Stimulated activated CD4-positive, alpha-beta T cell treated with anti-CD3 and anti-CD28 coated beads, Interleukin-1b, Interleukin-23, amount 100 ng/mL, for 24 hours (primary cell): ENCODE data around the gene TMEM100.

Experiments used
- DNase-seq, 4 experiments: peaks; one replicate each; pipeline ENCODE4 v3.0.0-alpha.2; 2020; ENCODE audit warnings: low read depth in 4 of 4, low spot score in 1 of 4

Gene TMEM100

DNA sequence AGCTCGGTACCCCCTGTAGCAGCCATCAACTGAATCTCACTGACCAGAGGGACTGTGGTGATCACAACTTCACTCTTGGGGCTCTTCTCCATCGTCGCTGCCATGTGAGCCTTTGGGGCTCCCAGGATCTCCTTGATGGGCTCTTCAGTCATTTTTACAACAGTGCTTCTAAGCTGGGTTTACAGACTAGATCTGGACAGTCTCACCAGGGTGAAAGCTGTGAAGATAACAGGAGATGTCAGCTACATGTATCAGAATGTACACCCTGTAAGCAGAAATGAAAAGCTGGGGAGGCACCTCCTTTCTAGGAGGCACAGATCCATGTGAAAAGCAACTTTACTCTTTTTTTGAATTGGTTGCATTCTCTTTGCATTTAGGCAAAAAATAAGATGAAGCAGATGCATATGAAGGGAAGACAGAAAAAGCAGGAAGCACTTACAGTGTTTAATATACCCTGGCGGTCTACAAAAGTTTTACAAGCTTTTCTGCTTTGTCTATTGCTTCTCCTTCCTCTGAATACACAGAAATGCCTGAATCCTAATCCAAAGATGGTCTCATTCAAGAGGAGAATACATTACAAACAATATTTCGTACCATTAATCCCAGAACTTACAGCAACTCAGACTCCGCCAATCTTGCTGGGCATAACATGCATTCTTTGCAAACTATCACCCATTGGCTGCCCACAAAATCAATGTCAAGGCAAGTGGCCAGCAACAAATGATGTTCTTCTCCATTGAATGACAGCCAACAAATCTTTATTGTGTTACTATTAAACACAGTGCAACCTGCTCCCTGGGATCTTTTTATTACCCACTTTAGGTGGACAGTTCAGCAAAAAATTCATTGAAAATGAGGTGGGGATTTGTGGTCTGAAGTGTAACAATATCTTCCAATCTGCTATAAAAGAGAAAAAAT is 1.5 kb downstream of the TMEM100 start:
- no peak for DNase-seq

GRCh38 chr17:55717898-55718735 is 4.5 kb downstream of the TMEM100 start:
- DNase-seq, result peak; percentile 28 to 60 (median 38)

DNA sequence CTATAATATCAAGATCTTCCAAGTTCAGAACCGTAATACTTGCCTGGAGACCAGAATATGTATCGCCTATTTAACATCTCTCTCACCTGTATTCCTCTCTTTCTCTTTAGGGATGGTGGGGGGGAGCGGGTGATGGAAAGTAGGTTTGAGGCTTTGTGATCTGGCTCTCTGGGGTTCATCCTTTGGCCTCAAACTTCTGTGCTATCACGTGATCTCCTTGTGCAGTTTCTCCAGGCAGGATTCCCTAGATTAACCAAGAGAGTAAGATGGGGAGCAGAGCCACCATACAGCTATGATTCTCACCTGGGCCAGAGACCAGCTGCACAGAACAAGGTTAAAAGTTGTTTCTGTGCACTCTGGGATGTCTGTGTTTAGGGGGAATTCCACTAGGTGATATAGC is 5.2 kb downstream of the TMEM100 start:
- DNase-seq, result no peak

- no peak for DNase-seq
Measured at GRCh38 chr17:55710829-55711496, 11.7 kb downstream of the TMEM100 start.

DNA sequence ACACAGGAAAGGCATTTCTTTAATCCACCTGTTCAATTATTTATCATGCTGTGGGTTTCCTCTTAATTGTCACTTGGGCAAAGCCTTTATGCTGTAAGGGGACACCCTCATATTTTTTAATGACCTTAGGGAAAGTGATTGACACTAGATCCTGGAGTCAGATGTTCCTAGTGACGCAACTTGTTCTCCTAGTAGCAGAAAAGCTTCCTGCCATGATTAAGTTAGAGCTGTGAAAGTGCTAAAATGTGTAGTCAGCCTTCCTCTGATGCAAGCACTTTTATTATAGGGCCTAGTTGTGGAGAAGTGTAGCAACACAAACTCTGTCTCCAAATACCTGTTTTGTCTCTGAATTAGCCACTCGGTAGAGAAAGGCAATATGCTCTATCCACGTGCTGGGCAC is 12.3 kb downstream of the TMEM100 start:
- DNase-seq, result no peak

- DNase-seq, result no peak
Measured at GRCh38 chr17:55709984-55710383, 12.7 kb downstream of the TMEM100 start.

DNA sequence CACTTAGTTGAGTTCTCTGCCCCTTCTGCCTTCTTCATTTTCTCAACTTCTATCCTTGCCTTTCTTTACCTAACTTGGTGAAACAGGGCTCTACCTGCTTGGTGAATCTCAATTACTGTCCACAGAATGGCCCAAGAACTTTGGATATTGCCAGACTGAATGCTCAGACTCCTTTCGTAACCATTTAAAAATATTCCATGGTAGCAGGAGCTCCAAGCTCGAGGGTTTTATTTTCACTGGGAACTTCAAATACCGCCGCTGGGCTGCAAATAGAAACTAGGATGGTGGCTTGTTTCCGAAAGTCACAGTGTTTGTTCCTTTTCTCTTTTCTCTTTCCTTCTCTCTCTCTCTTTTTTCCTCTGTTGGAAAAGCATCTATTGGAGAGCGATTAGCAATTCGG is 13.2 kb downstream of the TMEM100 start:
- DNase-seq, result no peak

GRCh38 chr17:55708175-55708974 is 14.3 kb downstream of the TMEM100 start:
- DNase-seq, result no peak

DNA sequence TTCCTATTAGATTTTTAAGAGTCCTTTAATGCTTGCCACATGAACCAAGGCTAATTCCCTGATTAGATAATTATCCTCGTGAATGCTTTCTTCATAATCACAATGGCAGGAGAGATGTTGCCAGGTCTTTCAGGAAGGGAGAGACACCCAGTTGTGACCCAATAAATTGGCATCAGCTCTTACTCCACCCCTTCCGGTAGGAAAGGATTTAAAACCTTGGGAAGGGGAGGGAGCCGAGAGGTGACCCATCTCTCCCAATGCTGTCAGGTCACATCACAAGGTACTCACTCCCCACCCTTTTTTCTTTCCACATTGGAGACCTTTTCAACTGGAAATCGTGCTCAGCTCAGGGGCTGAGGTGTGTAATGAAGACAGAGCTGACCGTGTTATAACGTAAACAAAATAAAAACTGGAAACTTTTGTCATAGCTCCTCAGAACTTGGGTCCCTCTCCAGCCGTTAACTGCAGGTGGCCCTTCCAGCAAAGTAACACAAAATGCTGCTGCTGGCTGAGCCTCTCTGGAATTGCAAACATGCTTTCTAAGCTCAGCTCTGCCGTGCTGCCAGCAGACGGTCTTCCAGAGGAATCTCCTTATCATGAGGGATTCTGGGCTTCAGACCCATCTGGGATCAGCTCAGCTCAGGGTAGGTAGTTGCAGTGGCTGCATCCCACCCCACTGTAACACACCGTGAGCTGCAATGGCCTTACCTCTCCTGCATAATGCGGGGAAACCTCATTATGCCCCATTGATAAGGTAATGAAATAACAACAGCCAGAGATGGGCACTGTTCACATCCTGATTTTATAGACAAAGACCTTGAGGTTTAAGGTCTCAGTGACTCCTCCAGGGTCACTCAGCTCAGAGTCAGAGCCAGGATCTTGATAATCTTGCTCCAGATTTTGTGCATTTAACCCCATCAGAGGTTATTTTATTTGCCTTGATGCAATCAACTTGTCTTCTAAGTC is 15.6 kb downstream of the TMEM100 start:
- no peak for DNase-seq

DNA sequence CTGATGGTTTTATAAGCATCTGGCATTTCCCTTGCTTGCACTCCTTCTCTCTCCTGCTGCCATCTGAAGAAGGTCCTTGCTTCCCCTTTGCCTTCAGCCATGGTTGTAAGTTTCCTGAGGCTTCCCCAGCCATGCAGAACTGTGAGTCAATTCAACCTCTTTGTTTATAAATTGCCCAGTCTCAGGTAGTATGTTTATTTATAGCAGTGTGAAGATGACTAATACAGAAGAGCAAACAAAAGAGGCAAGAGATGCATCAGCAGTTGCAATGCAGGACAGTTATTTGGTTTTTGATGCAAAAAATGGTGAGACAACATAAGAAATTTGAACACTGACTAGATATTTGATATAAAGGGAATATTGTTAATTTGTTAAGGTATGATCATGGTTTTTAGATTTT is 16.8 kb downstream of the TMEM100 start:
- no peak for DNase-seq

- no peak for DNase-seq
Measured at GRCh38 chr17:55704401-55704800, 18.3 kb downstream of the TMEM100 start.

DNA sequence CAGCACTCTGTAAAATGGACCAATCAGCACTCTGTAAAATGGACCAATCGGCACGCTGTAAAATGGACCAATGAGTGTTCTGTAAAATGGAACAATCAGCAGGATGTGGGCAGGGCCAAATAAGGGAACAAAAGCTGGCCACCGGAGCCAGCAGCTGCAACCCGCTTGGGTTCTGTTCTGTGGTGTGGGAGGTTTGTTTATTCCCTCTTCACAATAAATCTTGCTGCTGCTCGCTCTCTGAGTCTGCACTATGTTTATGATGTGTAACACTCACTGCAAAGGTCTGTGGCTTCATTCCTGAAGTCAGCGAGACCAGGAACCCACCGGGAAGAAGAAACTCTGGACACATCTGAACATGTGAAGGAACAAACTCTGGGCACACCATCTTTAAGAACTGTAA is 20.5 kb downstream of the TMEM100 start:
- no peak for DNase-seq

DNA sequence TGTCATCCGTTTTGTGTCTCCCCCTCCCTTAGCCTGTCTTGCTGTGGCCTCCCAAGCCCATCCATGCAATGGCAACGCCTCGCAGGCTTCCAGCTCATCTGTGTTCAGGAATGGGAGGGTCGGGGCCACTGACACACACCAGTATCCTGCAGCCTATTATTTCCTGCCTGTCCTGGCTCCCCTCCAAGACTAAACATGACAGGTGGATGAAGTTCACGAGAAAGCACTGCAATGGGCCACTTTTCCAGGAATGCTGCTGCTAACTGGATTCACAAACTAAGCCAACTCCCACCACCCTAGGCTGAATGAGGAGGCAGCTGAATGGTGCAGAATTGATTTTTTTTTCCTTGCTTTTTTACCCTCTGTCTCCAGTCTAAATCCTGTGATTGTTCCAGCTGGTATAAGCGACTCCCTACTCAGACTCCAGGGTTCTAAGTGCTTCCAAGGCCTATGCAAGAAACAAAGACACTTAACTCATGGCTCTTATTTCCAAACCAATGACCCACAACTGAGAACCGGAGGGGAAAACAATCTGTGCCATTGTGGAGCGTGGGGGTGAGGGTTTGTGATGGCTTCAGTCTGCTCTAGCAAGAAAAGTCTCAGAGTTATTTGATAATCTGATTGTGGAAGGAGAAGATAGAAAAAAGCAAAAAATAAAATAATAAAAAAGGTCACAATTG is 23.3 kb downstream of the TMEM100 start:
- no peak for DNase-seq

GRCh38 chr17:55694286-55694910 is 28.3 kb downstream of the TMEM100 start:
- DNase-seq, result no peak

DNA sequence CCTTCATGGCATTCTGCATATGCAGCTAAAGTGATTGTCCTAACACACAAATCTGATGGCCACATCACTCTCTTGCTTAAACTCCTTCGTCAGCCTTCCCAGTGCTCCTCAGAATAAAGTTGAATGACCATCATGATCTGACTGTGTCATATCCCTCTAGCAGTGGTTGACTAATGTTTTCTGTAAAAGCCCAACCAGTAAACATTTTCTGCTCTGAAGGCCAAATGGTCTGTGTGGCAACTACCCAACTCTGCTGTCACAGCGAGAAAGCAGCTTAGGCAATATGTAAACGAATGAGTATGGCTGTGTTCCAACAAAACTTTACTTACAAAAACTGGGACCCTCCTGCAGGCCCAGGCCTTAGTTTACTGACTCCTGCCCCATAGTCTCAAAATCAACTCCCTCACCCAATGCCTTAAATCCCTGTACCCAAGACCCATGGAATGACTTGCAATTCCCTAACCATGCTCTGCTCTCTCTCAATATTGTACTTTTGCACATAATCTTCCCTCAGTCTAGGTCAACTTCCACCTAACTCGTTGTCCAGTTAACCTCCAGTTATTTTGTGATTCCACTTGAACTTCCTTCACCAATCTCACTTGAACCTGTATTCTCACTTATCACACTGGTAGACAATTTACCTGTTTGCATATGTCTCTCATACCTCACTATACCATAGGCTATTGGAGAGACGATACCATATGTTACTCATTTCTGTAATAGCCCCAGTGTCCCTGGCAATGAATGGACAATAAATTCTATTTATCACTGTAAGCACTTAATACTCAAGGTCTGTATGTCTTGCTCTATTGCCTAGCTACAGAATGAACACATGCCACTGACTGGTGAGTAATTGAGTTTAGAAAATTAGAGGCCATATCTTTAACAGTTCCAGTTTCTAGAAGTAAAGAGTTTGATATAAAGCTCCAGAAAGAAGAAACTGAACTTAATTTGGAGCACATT is 29.1 kb downstream of the TMEM100 start:
- DNase-seq, result no peak

GRCh38 chr17:55692276-55692675 is 30.4 kb downstream of the TMEM100 start:
- no peak for DNase-seq

- DNase-seq, result no peak
Measured at GRCh38 chr17:55691666-55692065, 31.0 kb downstream of the TMEM100 start.
